Left lobe of liver (tissue), 2 donors: ENCODE results near the gene ABCA9. TPM values are rescaled to one million over a fixed set of nuclear protein-coding genes. Genes with fewer than 3 reads are reported as not detected.
"Not testable (repeated sequence)": the region's sequence is repeated elsewhere in the genome, so short reads cannot be mapped to it uniquely, and the experiment has no call there.

ENCODE experiments used
- ATAC-seq: fragments of 200-7000 bp; cut with Tn5 transposase; one replicate; pipeline ENCODE4 v1.9.1; 2020; ENCODE audit warnings: mild to moderate bottlenecking, moderate library complexity
- DNase-seq: peaks from one replicate; pipeline ENCODE4 v3.0.0-alpha.2; 2020; ENCODE audit warnings: low spot score
- total RNA-seq: library from RNA; stranded (reverse); gene quantifications from one replicate; pipeline ENCODE4 v1.2.1, GENCODE V29; 2021
- donor health status: DM: no; HTN: no; CAD: no; lungs with moderate emphysema.
- donor health status: DM: no; HTN: yes; CAD: no.

The ABCA9 gene
- total RNA-seq, 1 donor from 2014 or later, result 8.9 TPM

DNA sequence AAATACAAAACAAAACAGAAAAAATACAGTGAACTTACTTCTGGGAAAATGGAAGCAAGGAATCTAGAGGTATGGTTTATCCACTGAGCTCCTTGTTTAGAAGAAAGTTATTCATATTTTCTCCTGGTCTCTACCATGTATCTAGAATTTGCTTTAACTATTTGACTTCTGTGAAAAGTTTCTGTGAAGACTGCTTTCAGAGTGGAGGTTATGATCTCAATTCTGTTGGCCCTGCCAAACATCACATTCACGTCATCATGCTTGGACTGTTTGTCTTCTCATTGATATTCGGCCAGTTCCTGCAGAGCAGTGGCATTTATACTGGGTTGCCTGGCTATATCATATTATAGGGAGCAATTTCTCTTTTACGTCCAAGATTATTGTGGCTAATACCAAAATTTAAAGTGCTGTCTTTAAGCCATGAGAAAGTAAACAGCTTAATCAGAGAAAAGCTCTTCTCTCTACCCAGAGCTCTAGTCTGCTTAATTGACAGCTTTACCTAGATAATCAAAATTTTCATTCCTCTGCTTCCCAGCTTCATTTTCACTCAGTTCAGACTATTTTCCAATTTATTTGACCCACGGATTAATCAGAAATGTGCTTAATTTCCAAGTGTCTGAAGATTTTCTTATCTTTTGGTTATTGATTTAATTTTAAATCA is 105.4 kb downstream of the ABCA9 start, which contains the start of gene ABCA8:
ABCA8 (minus strand) TSS at position 212 of the 661 bp plus-strand sequence. CDS start 13,358 bp downstream, outside the sequence.
- DNase-seq (peak; percentile 79), ATAC-seq (peak; percentile 92)

DNA sequence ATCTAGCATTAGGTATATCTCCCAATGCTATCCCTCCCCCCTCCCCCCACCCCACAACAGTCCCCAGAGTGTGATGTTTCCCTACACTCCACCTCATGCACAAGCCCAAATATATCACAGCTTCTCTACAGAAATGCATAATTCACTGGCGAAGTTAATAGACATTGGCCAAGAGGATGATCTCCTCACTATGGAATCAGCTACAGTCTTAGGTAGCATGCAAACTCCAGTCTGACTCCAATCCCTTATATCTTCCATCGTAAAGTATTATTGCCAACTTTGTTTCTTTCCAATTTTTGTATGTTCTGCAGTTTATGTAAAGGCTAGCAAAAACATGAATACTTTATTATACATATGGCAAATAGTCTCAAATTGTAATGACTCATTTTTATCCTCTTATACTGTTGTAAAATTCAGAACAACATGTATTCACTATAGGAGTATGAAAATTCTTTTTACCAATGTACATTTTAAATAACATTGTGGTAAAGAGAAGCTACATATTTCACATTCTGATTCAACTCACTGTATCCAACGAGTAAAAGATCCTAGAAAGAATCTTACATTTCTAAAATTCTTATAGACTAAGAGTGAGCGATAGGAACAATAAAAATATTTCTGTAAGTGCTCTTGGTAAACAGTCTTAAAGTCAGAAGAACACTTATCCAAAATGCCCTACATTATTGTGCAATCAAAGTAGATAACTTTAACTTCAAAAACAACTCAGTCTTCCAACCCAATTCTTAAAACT is 106.4 kb downstream of the ABCA9 start:
- DNase-seq (no peak), ATAC-seq (peak; percentile 35)

DNA sequence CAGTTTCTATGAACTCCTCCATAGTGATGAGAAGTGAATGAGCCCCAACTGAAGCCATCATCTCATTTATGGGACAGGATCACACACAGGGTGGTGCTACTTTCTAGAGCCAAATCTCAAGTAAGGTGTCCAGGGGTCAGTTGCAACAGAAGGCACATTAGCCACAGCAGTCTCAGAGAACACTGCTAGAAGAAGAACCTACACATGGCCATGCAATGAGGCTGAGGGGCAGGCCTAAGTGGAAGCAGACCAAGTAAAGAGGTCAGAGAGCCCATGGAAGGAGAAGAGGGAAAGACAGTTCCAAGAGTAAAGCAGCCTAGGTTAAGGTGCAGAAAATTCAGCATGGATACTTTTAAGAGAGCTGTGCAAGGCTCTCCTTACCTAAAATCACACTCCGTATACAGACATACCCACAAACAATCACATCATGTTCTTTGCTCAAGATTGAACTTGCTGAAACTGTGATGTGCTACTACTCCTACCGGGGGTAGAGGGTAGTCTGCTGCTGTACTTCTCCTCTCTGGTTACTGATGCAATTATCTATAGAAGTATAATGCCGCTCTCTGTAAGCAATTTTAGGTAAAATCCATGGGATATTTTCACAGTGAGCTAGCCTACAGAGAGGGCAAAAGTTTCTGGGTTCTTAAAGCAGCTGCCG is 107.3 kb downstream of the ABCA9 start:
- DNase-seq, result no peak
- peak; percentile 61 for ATAC-seq

DNA sequence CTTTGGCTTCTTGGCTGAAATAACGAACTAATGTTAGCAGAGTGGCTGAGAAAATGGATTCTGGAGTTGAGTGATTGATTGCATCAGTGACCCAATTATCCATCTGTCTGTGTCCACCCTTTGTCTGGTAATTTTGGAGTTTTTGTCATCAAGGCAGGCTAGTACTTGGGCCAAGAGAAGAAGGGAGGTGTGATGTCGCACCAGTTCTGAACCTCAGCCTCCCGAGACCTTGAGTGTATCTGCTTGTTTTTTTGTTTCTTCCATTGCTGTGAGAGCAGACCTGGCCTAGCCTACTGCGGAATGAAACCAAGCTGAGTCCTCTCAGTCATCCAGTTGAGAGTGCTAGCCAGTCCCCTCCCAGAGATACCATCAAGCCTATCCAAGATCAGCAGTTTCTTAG is 110.0 kb downstream of the ABCA9 start:
- ATAC-seq (no peak), DNase-seq (no peak)

DNA sequence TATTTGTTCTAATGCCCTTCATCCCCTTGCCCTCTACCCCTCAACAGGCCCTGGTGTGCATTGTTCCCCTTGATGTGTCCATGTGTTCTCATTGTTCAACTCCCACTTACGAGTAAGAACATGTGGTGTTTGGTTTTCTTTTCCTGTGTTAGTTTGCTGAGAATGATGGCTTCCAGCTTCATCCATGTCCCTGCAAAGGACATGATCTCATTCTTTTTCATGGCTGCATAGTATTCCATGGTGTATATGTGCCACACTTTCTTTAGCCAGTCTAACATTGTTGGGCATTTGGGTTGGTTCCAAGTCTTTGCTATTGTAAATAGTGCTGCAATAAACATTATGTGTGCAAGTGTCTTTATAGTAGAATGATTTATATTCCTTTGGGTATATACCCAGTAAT is 112.9 kb downstream of the ABCA9 start:
- ATAC-seq, DNase-seq: not testable (repeated sequence)

DNA sequence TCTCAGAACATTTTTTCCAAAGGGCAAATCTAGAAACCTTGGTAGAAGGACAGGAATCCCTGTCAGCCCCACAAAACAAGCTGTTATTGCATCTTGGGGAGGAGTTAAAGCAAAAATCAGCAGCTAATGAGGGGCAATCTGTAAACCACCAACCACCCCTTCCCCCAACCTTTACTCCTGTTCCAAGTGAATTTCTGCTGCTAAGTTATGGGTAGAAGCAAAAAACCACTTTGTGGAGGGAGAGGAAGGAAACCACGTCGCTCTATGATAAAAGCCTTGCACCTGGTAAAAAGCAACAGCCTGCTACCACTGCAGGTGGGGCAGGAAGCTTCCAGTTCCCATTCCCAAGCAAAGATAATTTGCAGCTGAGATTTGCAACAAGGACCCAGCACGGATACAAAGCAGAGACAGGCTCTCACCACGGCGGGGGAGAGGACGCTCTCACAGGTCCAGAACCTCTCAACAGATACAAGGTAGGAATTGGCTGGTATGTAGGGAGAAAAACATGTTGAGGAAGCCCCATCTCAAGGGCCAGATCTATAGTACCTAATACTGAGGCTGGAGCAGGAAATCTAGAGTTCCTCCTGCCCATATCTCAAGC is 116.2 kb downstream of the ABCA9 start:
- no peak for ATAC-seq
- no peak for DNase-seq

DNA sequence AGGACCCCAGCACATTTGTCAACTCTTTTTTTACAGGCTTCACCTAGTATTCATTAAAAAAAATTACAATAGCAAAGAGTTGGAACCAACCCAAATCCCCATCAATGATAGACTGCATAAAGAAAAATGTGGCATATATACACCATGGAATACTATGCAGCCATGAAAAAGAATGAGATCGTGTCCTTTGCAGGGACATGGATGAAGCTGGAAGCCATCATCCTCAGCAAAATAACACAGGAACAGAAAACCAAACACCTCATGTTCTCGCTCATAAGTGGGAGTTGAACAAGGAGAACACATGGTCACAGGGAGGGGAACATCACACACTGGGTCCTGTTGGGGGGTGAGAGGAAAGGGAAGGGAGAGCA is 116.9 kb downstream of the ABCA9 start:
- DNase-seq, ATAC-seq: not testable (repeated sequence)

DNA sequence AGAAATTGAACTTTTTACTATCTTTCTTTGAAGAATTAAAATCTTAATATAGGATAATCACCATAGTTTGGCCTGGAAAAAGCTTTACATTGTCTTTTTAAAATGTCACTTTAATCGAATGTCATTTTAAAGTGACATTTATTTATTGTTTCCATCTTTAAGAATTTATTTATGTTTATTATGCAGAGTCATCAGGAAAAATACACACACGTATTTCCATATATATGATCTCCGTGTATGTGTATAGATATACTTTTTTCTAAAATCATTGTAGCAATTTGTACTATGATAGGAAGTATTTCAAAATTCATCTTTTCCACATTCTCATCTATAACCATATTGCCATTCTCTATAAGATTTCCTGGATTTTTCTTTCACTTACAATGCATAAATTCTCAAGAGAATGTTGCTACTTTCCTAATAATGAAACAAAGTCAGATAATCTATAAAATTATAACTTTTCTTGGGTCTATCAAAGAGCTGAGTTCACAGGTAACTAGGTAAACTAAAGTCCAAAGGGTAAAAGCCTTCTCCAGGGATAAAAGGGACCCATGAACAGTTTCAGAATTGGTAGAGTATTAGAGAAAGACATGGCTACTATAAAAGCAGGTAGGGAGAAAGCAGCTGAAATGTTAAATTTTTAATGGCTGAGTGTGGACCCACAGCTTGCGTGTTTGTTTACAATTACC is 117.5 kb downstream of the ABCA9 start:
- DNase-seq (no peak), ATAC-seq (peak; percentile 79)

DNA sequence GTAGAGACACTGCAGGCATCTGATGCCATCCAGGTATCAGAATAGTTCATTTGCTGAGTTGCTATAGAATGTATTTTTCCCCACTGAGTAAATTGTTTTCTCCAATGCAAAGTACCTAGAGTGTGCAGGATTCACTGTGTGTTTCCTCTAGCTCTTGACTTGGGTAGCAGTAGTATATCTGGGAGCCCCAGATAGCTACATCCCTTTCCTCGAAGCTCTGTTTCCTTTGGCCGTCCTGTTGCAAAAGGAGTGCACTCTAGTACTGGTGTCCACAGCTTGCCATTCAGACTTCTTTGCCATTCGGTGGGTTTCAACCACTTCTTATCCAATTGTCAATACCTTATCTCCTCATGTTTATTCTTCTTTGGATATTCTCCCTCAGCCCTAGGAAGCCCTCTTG is 118.3 kb downstream of the ABCA9 start:
- peak; percentile 26 for ATAC-seq
- no peak for DNase-seq

DNA sequence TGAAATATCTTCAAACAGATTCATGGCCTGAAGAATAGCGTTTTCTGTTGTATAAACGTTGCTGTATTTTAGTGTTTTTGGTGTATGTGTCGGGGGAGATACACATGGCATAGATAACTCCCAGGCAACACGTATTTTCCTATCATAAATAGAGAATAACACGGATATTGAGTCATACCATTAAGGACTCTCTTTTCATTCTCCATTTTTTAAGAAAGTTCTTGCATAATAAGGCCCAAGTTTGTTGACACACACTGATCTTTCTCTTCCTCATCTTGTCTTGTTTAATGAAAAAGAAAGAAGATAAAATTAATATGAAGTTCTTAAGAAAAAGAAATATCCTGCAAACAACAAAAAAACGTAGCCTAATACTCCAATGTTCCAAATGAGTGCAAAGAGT is 119.0 kb downstream of the ABCA9 start:
- ATAC-seq (no peak), DNase-seq (no peak)

DNA sequence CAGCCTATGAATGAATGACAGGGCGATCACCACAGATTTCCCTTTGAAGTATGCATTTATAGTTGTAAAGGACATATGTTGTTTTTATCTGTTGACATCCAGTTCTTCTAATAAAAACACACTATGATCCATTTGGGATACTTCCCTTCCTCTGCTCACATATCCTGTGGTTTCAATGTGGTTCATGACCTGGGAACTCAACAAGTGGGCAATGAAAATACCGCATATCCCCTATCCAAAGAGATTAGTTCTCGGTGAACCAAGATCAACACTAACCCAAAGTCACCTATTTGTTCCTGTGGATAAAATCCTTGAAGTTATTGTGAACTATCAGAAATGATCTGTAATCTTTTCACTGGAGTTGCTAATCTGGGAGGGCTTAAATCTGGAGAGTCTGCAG is 121.5 kb downstream of the ABCA9 start:
- no peak for ATAC-seq
- no peak for DNase-seq

DNA sequence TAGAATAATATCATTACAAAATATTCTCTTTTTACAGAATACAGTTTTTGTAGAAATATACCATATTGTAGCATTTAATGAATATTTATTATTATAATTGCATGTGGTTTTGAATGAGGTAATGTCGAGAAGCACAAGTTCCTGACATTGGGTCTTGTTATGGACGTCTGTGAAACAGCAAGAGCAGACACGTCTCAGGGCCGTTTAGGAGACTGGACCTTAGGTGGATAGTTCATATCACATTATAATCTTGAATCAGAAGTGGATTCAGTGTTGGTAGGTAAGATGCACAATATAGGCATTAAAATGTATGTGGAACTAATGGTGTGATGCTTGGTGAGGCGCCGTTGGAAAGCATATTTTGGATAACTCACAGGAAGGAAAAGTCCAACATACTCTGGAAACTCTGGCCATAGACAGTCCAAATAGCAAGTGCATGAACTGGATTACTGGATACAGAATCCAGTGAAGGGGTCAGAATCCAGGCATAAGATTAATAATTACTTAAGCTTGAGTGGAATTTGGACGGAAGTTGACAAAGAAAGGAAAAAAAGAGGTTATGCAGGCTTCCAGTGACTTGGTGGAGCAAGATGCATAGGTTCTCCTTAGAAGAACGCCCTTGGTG is 122.7 kb downstream of the ABCA9 start:
- peak; percentile 51 for DNase-seq
- peak; percentile 94 for ATAC-seq

DNA sequence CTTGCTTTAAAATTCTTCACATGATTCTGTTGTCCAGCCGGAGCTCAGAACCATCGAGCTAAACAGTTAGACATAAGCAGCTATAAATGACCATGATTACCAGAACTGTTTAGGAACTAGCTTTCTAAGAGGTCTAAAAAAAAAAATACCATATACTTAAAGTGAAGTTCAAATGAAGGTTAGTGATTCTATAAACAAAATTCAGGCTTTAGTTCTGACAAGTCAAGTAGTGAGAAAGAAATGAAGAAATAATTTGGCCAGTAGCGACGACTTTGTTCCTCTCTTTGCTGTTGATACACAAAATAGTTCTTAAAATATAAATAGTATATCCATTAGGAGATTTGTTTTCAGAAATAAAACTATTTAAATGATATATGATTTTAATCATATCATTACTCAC is 133.2 kb downstream of the ABCA9 start:
- DNase-seq (no peak), ATAC-seq (no peak)

DNA sequence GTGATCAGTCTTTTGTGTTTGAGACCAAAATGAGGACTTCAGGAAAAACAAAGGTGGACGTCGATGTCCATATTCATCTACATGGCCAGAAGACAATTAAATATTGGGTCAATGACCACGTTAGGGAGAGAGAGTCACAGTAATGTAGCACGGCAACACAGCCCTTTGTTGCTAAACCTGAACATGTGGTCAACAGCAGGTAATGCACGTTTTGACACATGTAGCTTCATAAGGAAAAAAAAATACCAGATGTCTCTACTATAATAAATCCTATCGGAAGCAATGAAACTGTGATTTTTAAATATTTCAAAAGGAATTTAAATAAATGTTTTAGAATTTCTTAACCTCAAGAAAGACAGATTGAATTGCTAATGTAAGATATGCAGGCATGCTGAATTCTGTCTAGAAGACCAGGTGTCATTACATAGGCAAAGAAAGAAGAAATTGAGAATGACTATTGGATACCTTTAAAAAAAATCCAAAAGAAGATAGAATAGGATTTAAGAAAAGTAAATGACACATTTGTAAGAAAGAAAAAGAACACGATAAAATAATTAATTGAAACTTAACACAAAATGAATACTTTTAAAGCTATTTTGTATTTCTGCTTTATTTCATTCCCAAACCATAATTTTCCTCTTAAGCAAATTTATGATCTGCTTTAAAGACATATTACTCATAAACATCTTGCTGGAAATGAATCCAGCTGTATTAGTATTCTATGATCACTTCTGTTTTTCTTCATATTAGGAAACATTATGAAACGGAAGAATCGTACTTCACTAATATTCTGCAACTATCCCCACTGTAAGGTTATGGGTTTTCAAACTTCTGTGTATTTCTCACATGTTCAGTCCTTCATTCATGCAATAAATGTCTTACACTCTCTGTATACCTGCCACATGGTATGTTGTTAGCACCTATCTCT is 135.7 kb downstream of the ABCA9 start:
- DNase-seq (no peak), ATAC-seq (no peak)

Other genes with a start within 250 kb of the ABCA9 start
- 35.6 TPM for gene ABCA8, start 105.5 kb downstream of the ABCA9 start, total RNA-seq
- 101 TPM for gene ABCA6, start 81.0 kb upstream of the ABCA9 start, total RNA-seq
- gene ABCA10, start 167.9 kb upstream of the ABCA9 start, total RNA-seq, result 3.1 TPM